Muscle layer of colon (tissue), 2 donors: ENCODE data around the gene MRPS14.

Experiments
- H3K27ac ChIP-seq: one replicate; pipeline ENCODE4 v1.7.0; 2013; ENCODE audit warnings: low read depth, mild to moderate bottlenecking, low read length, moderate library complexity
- H3K27me3 ChIP-seq, 2 donors: one replicate each; pipeline ENCODE4 v1.7.0; 2013; ENCODE audit warnings: low read length in 2 of 2, mild to moderate bottlenecking in 2 of 2; ENCODE audit not compliant: insufficient read depth in 2 of 2, control insufficient read depth in 1 of 2
- H3K36me3 ChIP-seq: one replicate; pipeline ENCODE4 v1.7.0; 2013; ENCODE audit warnings: mild to moderate bottlenecking, low read length; ENCODE audit not compliant: insufficient read depth
- H3K4me1 ChIP-seq: one replicate; pipeline ENCODE4 v1.7.0; 2013; ENCODE audit warnings: mild to moderate bottlenecking, low read length; ENCODE audit not compliant: insufficient read depth
- H3K4me3 ChIP-seq, 2 donors: one replicate each; pipeline ENCODE4 v1.7.0; 2013; ENCODE audit warnings: low read length in 2 of 2, low read depth in 1 of 2, mild to moderate bottlenecking in 1 of 2, moderate library complexity in 1 of 2
- H3K9ac ChIP-seq: one replicate; pipeline ENCODE4 v1.7.0; 2013; ENCODE audit warnings: low read length
- H3K9me3 ChIP-seq: one replicate; pipeline ENCODE4 v1.7.0; 2013; ENCODE audit warnings: mild to moderate bottlenecking, low read length
- donor health status: abdominal sarcoma.
- donor health status: Adenocarcinoma of cecum.

The MRPS14 gene

DNA sequence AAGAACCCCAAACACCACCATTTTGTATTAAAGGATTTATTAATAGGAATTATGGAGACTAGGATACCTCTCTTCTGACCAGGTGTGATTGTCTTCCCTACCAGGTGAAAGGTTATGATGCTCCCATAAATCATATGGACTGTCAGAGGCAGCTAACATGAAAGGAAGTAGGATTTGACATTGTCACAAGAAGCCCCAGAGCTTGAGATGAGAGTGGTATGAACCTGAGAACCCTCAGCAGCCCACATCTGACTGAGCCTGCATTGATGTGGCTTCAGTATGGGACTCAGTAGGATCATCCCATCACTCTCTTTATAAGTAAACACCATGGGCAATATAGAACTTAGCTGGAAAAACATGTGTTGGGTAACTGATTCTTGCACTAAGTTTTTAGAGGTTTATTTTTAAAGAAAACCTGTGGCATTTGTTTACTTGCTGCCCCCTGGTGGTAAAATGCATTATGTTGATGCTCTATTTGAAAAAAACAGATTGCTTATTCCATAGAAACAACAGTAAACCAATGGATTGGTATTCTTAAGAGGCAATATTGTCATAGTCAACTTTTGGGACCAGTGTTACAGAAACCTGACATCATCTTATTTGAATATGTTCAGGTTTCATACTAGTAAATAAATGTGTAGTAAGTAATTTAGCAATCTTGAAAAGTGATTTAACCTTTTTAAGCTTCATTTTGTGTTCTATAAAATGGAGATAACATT lies 40.1 kb downstream of the MRPS14 start:
- Histone ChIP-seq H3K27ac (no peak overlapping the region), H3K27me3 (no peaks in the 10 kb centered on the region), H3K4me1 (no peaks in the 10 kb centered on the region), H3K4me3 (no peak overlapping the region), H3K36me3 (peaks cover 10% of the 10 kb centered on the region), H3K9me3 (no peaks in the 10 kb centered on the region), H3K9ac (no peak overlapping the region)

DNA sequence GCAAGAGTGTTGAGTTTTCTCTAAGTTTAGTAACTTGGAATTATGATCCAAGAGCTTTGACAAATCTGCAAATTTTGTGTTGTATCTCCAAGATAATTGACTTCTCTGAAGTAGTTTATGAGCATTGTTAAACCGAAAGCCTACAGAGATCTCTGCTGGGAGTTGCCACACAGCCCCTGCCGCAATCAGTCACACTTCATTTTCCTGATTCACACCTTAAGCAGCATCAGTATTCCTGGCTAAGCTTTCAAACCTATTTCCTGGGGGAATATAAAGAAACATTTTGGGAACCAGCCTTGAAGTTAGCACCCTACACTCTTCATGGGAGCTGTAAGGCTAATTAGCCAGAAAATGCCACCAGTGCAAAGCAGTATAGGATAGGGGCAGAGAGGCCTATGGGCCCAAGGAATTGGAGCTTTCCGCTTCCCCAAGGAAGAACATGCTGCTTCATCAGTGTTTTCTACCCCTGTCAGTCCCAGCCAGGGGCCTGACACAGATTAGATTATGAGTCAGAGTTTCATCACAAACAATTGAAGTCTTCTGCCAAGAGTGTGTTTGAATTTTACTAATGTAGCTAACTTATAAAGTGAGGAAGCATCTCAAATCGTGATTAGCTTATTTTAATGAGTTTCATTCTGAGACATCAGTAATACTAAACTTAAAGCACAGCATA lies 46.7 kb downstream of the MRPS14 start:
- Histone ChIP-seq H3K9ac (no peak overlapping the region), H3K27ac (no peak overlapping the region), H3K36me3 (no peaks in the 10 kb centered on the region), H3K9me3 (no peaks in the 10 kb centered on the region), H3K4me1 (no peaks in the 10 kb centered on the region), H3K27me3 (no peaks in the 10 kb centered on the region), H3K4me3 (no peak overlapping the region)

DNA sequence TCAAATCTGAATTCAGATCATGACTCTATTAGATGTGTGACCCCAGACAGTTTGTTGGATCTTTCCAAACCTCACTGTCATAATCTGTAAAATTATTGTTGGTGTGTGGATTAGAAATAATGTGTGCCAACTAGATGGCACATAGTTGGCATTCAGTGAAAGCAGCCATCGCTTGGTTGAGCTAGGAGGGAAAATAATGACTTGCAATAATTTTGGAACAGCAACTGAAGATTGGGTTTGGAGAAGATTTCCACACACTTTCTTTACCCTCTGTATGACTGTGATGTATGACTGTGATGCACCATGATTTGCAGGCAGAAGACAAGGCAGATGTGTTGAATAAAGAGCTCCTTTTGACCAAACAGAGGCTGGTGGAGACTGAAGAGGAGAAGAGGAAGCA lies 47.5 kb downstream of the MRPS14 start:
- Histone ChIP-seq H3K4me1 (no peaks in the 10 kb centered on the region), H3K4me3 (no peak overlapping the region), H3K9me3 (no peaks in the 10 kb centered on the region), H3K27me3 (no peaks in the 10 kb centered on the region), H3K36me3 (no peaks in the 10 kb centered on the region), H3K27ac (no peak overlapping the region), H3K9ac (no peak overlapping the region)

DNA sequence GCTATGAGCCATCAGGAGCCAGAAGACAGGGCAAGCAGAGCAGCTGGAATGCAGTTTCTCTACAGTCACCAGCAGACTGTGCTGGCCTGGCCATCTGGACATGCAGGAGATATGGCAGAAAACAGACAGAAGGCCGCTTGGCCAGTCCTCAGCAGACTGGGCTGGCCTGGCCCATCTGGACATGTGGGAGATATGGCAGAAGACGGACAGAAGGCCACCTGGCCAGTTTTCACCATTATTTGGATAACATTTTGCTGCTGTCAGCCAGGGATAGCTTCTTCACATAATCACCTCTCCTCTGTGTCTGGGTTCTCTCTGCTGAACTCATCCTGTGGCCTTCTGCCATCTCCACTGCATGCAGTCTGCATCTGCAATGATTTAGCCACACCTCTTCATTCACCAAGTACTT lies 48.5 kb downstream of the MRPS14 start:
- H3K4me1 ChIP-seq: no peaks in the 10 kb centered on the region
- no peak overlapping the region for H3K4me3 ChIP-seq
- H3K36me3 ChIP-seq: no peaks in the 10 kb centered on the region
- no peak overlapping the region for H3K27ac ChIP-seq
- H3K27me3 ChIP-seq: no peaks in the 10 kb centered on the region
- no peaks in the 10 kb centered on the region for H3K9me3 ChIP-seq
- H3K9ac ChIP-seq: no peak overlapping the region

DNA sequence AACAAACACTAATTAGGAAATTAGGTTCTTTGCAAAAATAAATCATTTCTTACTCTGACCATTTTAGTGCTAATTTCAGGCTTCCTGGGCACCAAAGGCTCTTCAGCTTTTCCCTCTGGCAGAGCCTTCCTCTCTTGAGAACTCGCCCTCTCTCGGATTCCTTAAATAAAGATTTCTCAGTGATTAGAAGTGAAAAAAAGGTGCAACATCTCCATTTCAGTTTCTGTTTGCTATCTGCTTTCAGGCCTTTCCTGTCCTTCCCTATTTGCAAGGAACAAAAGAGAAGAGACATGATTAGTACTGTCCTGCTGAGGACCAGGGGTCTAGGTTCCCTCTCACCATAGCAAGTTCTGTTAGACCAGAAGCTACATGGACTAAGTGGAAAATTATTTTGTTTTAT lies 51.3 kb downstream of the MRPS14 start:
- H3K27ac ChIP-seq: no peak overlapping the region
- no peak overlapping the region for H3K9ac ChIP-seq
- H3K27me3 ChIP-seq: no peaks in the 10 kb centered on the region
- no peaks in the 10 kb centered on the region for H3K4me1 ChIP-seq
- no peaks in the 10 kb centered on the region for H3K36me3 ChIP-seq
- H3K9me3 ChIP-seq: no peaks in the 10 kb centered on the region
- H3K4me3 ChIP-seq: no peak overlapping the region

DNA sequence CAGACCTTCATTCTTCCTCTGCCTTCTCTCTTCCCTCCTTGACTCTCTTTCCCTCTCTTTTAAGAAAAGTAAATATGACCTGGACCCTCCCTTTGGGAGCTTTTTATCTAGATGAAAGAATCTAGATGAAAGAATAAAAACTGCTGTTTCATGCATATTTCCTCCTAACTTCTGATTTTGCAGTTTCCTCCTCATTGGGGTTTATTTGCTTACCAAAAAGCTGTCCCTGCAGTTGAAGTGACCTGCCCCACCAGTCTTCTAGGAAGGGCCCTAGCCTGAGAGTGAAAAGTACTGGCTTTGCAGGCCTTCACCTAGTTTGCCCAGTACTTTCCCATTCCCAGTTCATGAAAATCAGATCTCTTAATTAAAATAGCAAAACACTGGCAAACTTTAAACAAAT lies 51.8 kb downstream of the MRPS14 start:
- no peak overlapping the region for H3K27ac ChIP-seq
- H3K4me1 ChIP-seq: no peaks in the 10 kb centered on the region
- H3K36me3 ChIP-seq: no peaks in the 10 kb centered on the region
- no peaks in the 10 kb centered on the region for H3K9me3 ChIP-seq
- H3K27me3 ChIP-seq: no peaks in the 10 kb centered on the region
- no peak overlapping the region for H3K9ac ChIP-seq
- H3K4me3 ChIP-seq: no peak overlapping the region

DNA sequence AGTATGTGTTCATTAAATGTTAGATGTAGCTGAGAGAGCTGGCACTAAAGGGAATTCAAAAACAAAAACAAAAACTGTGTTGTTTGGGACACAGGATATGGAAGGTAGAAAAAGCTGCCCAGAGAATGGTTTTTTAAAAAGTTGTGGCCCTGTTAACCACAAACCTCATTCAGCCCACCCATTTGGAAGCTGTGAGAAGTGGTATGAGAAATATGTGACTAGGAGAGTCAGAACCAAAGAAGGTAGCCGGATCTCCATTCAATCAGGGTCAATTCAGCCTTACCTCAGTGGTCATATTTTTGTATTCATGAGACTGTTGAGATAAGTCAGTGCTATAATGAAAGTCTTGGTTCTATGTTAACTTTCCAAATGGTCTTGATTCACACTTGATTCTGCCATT lies 53.2 kb downstream of the MRPS14 start:
- H3K27me3 ChIP-seq: no peaks in the 10 kb centered on the region
- H3K4me1 ChIP-seq: peaks cover 13% of the 10 kb centered on the region
- H3K9me3 ChIP-seq: no peaks in the 10 kb centered on the region
- H3K36me3 ChIP-seq: no peaks in the 10 kb centered on the region
- H3K27ac ChIP-seq: no peak overlapping the region
- no peak overlapping the region for H3K4me3 ChIP-seq
- H3K9ac ChIP-seq: no peak overlapping the region

DNA sequence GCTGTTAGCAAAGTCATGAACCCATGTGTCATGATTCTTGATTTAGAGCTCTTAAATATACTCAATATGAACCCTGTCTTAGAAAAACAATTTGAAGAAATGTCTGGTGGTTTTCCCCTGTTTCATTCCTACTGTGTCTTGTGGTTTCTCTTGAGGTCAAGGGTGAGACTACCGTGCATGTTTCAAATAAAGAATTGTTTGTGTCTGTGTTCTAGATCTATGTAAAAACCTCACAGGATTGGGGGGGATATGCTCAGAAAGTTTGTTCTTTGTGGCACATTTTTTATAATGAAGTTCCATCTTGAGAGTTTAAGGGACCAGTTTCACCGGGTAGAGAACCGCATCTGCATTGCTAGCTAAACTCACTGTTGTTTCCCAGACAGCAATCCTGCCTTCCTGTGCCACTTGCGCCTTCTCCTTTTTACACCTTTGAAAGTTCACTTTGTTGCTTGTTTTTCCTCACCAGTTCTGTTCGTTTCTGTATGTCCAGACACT lies 54.4 kb downstream of the MRPS14 start:
- Histone ChIP-seq H3K9ac (no peak overlapping the region), H3K27ac (no peak overlapping the region), H3K36me3 (no peaks in the 10 kb centered on the region)

DNA sequence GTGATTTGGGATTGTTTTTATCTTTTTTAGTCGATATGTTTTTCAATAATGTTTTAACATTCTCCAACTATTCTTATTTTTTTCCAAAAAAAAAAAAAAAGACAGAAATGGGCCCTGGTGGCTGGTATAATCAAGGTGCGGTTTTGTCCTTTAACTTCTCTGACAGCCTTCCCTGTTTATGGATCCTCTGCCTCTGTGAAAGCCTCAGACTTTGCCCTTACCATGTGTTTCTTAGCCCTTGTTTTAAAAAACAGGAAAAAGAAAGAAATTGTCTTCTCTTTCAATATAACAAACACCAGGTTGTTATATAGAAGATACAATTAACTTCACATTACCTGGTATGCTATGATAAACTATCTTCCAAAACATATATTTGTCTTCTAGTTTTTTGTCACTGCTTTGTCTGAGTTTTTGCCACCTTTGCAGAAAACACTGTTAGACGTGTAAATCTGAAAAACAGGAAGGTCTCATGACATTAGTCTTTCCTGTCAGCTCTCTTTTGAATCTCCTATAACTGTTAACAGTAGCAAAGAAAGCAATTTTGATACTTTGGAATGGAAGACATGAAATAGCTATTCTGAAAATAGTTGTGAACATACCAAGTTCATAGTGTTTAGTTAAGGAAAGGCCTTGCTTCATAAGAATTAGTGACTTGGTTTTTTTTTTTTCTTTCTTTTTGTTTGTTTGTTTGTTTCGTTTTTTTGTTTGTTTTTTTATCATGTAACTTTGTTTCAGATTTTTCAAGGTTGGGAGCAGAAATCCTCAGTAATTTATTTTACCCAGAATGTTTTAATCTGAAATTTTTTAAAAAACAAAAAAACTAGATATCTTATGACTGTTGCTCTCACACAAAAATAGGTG lies 55.1 kb downstream of the MRPS14 start:
- H3K9ac ChIP-seq: no peak overlapping the region
- H3K4me3 ChIP-seq: no peak overlapping the region
- peaks cover 32% of the 10 kb centered on the region for H3K4me1 ChIP-seq
- no peaks in the 10 kb centered on the region for H3K9me3 ChIP-seq
- peak overlapping the region; percentile 17 for H3K27ac ChIP-seq
- no peaks in the 10 kb centered on the region for H3K36me3 ChIP-seq
- no peaks in the 10 kb centered on the region for H3K27me3 ChIP-seq

More for the DNA sequence above, 54.4 kb downstream of the MRPS14 start:
- H3K4me1 ChIP-seq: peaks cover 25% of the 10 kb centered on the region
- H3K9me3 ChIP-seq: no peaks in the 10 kb centered on the region
- H3K4me3 ChIP-seq: no peak overlapping the region
- H3K27me3 ChIP-seq: no peaks in the 10 kb centered on the region

DNA sequence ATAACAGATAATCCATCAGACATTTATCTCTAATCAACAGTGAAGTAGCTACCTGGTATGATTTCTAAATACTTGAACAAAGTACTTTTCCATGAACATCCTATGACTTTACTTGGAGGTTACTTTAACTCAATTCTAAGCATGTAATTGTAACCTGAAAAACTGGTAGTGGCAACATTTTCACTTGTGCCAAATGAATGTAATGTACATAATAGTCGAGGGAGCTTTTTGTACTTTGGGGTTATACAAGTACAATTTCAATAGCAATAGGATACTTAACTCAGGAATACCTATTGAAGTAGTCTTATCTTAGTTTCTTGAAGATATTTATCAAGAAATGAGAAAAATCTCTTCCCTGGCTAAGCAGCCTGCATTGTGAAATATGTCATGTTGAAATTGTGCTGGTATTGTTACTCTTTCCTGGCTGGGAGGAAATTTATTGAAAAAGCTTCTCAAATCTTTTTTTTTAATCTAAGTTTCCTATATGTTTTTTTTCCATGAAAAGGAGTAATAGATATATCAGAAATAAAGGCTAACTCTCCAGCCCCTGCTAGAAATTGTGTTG lies 57.1 kb downstream of the MRPS14 start:
- no peaks in the 10 kb centered on the region for H3K36me3 ChIP-seq
- H3K9me3 ChIP-seq: no peaks in the 10 kb centered on the region
- H3K27me3 ChIP-seq: no peaks in the 10 kb centered on the region
- H3K4me3 ChIP-seq: no peak overlapping the region
- no peak overlapping the region for H3K9ac ChIP-seq
- peaks cover 34% of the 10 kb centered on the region for H3K4me1 ChIP-seq
- H3K27ac ChIP-seq: peak overlapping the region; percentile 19

DNA sequence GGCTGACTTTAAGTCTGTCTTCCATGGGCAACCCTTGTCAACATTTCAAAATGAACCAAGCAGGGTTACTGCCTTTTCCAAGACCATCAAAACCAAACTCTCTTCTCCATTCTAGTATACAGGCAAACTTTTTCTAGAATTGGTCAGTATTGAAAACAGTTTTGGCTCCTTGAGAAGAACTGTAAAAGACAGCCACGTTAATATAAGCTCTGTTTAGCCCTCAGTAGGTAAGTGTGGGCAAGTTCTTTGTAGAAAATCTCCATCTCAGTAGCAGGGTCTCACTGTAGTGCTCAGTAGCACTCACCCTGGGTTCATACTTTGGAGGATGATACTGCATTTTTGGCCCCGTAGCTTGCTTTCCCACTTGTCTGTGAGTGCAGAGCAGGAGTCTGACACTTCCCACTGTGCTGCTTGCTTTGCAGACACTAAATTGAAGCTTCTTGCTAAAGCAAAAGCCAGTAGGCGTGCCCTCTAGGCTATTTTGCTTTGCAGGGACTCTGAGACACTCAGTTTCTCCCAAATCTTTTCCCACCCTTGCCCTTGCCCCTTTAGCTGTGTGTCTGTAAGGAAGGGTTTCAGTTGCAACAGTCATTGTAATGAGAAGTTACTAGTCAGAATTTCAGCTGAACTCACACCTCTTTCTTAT lies 57.7 kb downstream of the MRPS14 start:
- no peak overlapping the region for H3K9ac ChIP-seq
- no peaks in the 10 kb centered on the region for H3K36me3 ChIP-seq
- no peak overlapping the region for H3K4me3 ChIP-seq
- H3K27me3 ChIP-seq: no peaks in the 10 kb centered on the region
- no peaks in the 10 kb centered on the region for H3K9me3 ChIP-seq
- H3K27ac ChIP-seq: peak overlapping the region; percentile 19
- peaks cover 34% of the 10 kb centered on the region for H3K4me1 ChIP-seq
